ENCODE data around the gene PTGFR.

GRCh38 chr1:78526496-78526895 is 35.7 kb downstream of the PTGFR start:
- TF ChIP-seq CTCF (IDR thresholded peaks at IDR 0.05) (no peak), POLR2AphosphoS5 (IDR thresholded peaks at IDR 0.05) (no peak), POLR2A (IDR thresholded peaks at IDR 0.05) (no peak)

Measured in prostate gland (tissue), 2 donors.